ENCODE data around the gene PTTG1IP.

The PTTG1IP gene

DNA sequence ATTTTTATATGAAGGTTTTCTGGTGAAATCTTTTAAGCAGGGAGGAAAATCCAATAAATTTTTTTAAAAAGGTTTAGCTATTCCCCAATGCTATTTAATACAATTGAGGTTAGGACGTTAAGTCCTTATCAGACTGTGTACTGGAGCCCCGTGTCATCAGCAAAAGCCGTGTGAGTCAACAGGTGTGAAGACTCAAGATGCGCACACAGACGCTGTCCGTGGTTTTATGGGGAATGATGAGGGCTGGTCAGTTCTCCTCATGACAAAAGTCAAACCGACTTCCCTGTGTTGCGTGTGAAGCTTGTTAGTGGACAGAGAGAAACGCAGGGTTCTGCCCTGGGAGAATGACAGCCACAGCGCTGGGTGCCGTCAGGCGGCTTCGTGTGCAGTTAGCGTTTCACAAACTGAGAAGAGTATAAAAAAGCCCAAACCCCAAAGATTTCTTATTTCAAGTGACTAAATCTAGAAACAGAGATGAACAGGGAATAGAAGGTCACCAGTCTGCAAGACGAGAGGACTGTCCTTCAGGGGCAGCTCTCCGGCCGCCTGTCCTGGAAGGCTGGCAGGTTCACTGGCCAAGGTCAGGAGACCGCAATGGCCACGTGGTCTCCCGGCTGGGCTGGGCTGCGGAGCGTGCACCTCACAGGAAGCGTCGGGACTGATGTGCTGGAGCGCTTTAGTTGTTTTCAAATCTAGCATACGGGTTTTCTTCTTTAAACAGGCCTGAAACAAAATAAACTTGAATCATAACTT lies 22.4 kb downstream of the PTTG1IP start:
- POLR2A ChIA-PET: no interaction called here

DNA sequence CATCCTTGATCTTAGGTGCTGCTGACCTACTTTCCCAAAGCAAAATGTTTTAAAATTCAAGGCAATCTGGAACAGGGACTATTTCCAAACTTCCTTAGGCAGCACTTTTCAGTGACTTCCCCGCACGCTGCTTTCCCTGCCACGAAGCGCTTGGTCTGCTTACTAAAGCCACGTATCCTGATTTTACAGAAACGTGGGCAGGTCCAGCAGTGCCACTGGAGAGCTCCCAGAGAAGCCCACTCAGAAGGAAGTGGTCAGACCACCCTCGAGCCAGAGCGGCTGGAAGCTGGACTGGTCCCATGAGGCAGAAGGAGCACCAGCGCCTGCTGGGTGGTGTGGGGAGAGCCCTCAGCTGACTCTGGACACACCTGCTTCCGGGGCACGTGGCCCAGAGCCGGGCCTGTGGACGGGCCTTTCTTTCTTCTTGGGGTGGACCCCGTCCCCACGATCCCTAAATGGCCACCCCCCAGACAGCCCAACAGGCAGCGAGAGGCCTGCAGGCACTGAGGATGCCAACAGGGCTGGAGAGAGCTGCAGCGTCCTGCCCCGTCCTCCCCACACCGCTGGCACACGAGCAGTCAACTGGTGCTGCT lies 23.2 kb downstream of the PTTG1IP start:
- POLR2A ChIA-PET: no interaction called here
- CTCF ChIA-PET: no interaction called here
- DNase-seq (ENCODE audit: extremely low spot score): no peak
- TF ChIP-seq, protein P1, sequence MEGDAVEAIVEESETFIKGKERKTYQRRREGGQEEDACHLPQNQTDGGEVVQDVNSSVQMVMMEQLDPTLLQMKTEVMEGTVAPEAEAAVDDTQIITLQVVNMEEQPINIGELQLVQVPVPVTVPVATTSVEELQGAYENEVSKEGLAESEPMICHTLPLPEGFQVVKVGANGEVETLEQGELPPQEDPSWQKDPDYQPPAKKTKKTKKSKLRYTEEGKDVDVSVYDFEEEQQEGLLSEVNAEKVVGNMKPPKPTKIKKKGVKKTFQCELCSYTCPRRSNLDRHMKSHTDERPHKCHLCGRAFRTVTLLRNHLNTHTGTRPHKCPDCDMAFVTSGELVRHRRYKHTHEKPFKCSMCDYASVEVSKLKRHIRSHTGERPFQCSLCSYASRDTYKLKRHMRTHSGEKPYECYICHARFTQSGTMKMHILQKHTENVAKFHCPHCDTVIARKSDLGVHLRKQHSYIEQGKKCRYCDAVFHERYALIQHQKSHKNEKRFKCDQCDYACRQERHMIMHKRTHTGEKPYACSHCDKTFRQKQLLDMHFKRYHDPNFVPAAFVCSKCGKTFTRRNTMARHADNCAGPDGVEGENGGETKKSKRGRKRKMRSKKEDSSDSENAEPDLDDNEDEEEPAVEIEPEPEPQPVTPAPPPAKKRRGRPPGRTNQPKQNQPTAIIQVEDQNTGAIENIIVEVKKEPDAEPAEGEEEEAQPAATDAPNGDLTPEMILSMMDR (IDR thresholded peaks at IDR 0.05; ENCODE audit: control extremely low read depth, extremely low read depth, low read depth, missing control alignments): no peak

More for the DNA sequence above, 22.4 kb downstream of the PTTG1IP start:
- CTCF ChIA-PET: no interaction called here
- TF ChIP-seq, protein P1 (IDR thresholded peaks at IDR 0.05; ENCODE audit: control extremely low read depth, extremely low read depth, low read depth, missing control alignments): no peak
- DNase-seq (ENCODE audit: extremely low spot score): no peak

DNA sequence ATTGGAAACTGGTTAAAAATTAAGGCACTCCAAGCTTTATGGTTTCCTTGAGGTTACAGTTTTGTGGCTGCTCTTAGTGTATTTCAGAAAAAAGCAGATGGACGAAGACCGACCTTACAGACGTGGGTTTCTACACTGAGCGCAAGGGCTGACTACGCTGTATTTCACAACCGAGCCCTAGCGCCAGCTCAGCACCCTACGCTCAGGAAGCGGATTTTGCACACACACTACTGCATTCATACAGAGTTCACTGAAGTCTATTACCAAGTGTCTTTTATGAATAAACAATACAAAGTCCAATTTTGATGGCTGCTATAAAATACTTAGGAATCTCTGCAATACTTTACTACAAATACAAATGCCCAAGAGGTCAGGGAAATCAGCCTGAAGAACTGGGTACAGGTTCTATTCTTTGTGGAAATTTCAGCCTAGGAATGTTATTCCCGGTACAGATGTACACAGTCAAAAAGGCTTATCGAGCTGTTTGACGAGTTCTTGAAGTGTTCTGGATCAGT lies 23.8 kb downstream of the PTTG1IP start:
- TF ChIP-seq, protein P1 (IDR thresholded peaks at IDR 0.05; ENCODE audit: control extremely low read depth, extremely low read depth, low read depth, missing control alignments): no peak
- CTCF ChIA-PET: no interaction called here

GRCh38 chr21:44848821-44849521 lies 24.5 kb downstream of the PTTG1IP start:
- ChIA-PET POLR2A (no interaction called here), CTCF (no interaction called here)
- DNase-seq (ENCODE audit: extremely low spot score): no peak
- TF ChIP-seq, protein P1 (IDR thresholded peaks at IDR 0.05; ENCODE audit: control extremely low read depth, extremely low read depth, low read depth, missing control alignments): no peak

More for the DNA sequence above, 23.8 kb downstream of the PTTG1IP start:
- POLR2A ChIA-PET: no interaction called here
- no peak for DNase-seq (ENCODE audit: extremely low spot score)

- TF ChIP-seq, protein P1 (IDR thresholded peaks at IDR 0.05; ENCODE audit: control extremely low read depth, extremely low read depth, low read depth, missing control alignments): no peak
- ChIA-PET CTCF (interaction anchor here (1.1 kb wide), 1 partner anchor 54 kb away, joined by 4 read pairs; no protein-coding TSS in a partner anchor), POLR2A (no interaction called here)
- DNase-seq (ENCODE audit: extremely low spot score): no peak
Observed at GRCh38 chr21:44847261-44848056, 26.0 kb downstream of the PTTG1IP start.
